ENCODE results near the gene GJA3. TPM values are rescaled to one million over a fixed set of nuclear protein-coding genes. Genes with fewer than 3 reads are reported as not detected.

The GJA3 gene
- total RNA-seq, 1 donor from 2014 or later, result 0.59 TPM

DNA sequence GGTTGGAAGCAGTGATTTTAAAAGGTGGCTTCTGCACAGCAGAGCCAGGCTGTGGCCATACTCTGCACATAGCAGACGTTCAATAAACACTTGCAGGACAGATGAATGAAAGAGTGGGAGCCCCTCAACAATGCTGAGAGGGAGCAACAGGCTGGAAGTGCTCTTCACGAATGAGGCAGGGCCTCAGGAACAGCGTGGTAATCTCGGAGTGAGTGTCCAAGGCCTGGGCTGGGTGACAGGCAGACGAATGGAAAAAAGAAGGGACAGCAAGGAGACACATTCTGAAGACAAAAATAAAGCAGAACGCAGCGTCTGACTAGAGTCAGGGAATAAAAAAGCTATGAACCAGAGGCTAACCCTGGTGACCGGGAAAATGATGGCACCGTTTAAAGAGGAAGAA lies 11.1 kb downstream of the GJA3 start:
- FAIRE-seq, result no peak
- H3K9ac ChIP-seq (ENCODE audit: low read length), result no peak overlapping the region
- H3K79me2 ChIP-seq (ENCODE audit: insufficient read depth, low read length), result no peaks in the 10 kb centered on the region
- peaks cover 75% of the 10 kb centered on the region for H3K27me3 Mint-ChIP-seq (ENCODE audit: low read depth, unreplicated experiment)
- H2AFZ ChIP-seq (ENCODE audit: low read depth, low read length), result no peak overlapping the region
- no peaks in the 10 kb centered on the region for H3K9me3 ChIP-seq (ENCODE audit: insufficient read depth, low read depth, low read length)
- peaks cover 2% of the 10 kb centered on the region for H3K4me1 Mint-ChIP-seq (ENCODE audit: low read depth, unreplicated experiment)
- no peaks in the 10 kb centered on the region for H3K4me1 ChIP-seq (ENCODE audit: insufficient read depth, low read length)
- H3K4me2 ChIP-seq (ENCODE audit: low read length), result no peak overlapping the region
- peaks cover 3% of the 10 kb centered on the region for H3K9me3 Mint-ChIP-seq (ENCODE audit: unreplicated experiment)
- no peak overlapping the region for H3K27ac ChIP-seq (ENCODE audit: low read depth, low read length)
- no peaks in the 10 kb centered on the region for H3K36me3 ChIP-seq (ENCODE audit: insufficient read depth, low read length)
- no peak for DNase-seq (ENCODE audit: low read depth)
- H3K27ac Mint-ChIP-seq (ENCODE audit: unreplicated experiment), result no peak overlapping the region
- no peaks in the 10 kb centered on the region for H3K36me3 Mint-ChIP-seq (ENCODE audit: low read depth, unreplicated experiment)
- no peak overlapping the region for H3K4me3 ChIP-seq (ENCODE audit: insufficient read depth, low read depth, low read length)
- H3K4me3 Mint-ChIP-seq (ENCODE audit: unreplicated experiment), result no peak overlapping the region
- peaks cover 40% of the 10 kb centered on the region for H3K27me3 ChIP-seq (ENCODE audit: insufficient read depth, low read length)
- no peak for TF ChIP-seq EZH2 (IDR thresholded peaks at IDR 0.05; ENCODE audit: insufficient read depth, low read length)
- TF ChIP-seq, protein P1, sequence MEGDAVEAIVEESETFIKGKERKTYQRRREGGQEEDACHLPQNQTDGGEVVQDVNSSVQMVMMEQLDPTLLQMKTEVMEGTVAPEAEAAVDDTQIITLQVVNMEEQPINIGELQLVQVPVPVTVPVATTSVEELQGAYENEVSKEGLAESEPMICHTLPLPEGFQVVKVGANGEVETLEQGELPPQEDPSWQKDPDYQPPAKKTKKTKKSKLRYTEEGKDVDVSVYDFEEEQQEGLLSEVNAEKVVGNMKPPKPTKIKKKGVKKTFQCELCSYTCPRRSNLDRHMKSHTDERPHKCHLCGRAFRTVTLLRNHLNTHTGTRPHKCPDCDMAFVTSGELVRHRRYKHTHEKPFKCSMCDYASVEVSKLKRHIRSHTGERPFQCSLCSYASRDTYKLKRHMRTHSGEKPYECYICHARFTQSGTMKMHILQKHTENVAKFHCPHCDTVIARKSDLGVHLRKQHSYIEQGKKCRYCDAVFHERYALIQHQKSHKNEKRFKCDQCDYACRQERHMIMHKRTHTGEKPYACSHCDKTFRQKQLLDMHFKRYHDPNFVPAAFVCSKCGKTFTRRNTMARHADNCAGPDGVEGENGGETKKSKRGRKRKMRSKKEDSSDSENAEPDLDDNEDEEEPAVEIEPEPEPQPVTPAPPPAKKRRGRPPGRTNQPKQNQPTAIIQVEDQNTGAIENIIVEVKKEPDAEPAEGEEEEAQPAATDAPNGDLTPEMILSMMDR (IDR thresholded peaks at IDR 0.05; ENCODE audit: insufficient read depth, low read depth, low read length), result no peak
- H4K20me1 ChIP-seq (ENCODE audit: insufficient read depth, low read length), result no peaks in the 10 kb centered on the region

GRCh38 chr13:20148501-20149183 lies 12.2 kb downstream of the GJA3 start:
- Mint-ChIP-seq H3K27ac (ENCODE audit: unreplicated experiment) (no peak overlapping the region), H3K27me3 (ENCODE audit: low read depth, unreplicated experiment) (peaks cover 70% of the 10 kb centered on the region), H3K4me3 (ENCODE audit: unreplicated experiment) (no peak overlapping the region), H3K4me1 (ENCODE audit: low read depth, unreplicated experiment) (peaks cover 2% of the 10 kb centered on the region), H3K36me3 (ENCODE audit: low read depth, unreplicated experiment) (no peaks in the 10 kb centered on the region), H3K9me3 (ENCODE audit: unreplicated experiment) (peaks cover 3% of the 10 kb centered on the region)
- no peak overlapping the region for H2AFZ ChIP-seq (ENCODE audit: low read depth, low read length)
- H3K79me2 ChIP-seq (ENCODE audit: insufficient read depth, low read length), result no peaks in the 10 kb centered on the region
- no peak overlapping the region for H3K27ac ChIP-seq (ENCODE audit: low read depth, low read length)
- H3K9me3 ChIP-seq (ENCODE audit: insufficient read depth, low read depth, low read length), result no peaks in the 10 kb centered on the region
- peaks cover 41% of the 10 kb centered on the region for H3K27me3 ChIP-seq (ENCODE audit: insufficient read depth, low read length)
- FAIRE-seq (no peak), DNase-seq (ENCODE audit: low read depth) (no peak)
- H3K9ac ChIP-seq (ENCODE audit: low read length), result no peak overlapping the region
- no peak overlapping the region for H3K4me3 ChIP-seq (ENCODE audit: insufficient read depth, low read depth, low read length)
- H3K4me2 ChIP-seq (ENCODE audit: low read length), result no peak overlapping the region
- H4K20me1 ChIP-seq (ENCODE audit: insufficient read depth, low read length), result no peaks in the 10 kb centered on the region
- H3K4me1 ChIP-seq (ENCODE audit: insufficient read depth, low read length), result no peaks in the 10 kb centered on the region
- no peak for TF ChIP-seq EZH2 (IDR thresholded peaks at IDR 0.05; ENCODE audit: insufficient read depth, low read length)
- TF ChIP-seq, protein P1 (IDR thresholded peaks at IDR 0.05; ENCODE audit: insufficient read depth, low read depth, low read length), result no peak
- H3K36me3 ChIP-seq (ENCODE audit: insufficient read depth, low read length), result no peaks in the 10 kb centered on the region

GRCh38 chr13:20146381-20146780 lies 14.5 kb downstream of the GJA3 start:
- Histone ChIP-seq H3K36me3 (ENCODE audit: insufficient read depth, low read length) (no peaks in the 10 kb centered on the region), H3K27ac (ENCODE audit: low read depth, low read length) (no peak overlapping the region), H3K27me3 (ENCODE audit: insufficient read depth, low read length) (peaks cover 57% of the 10 kb centered on the region), H3K4me1 (ENCODE audit: insufficient read depth, low read length) (no peaks in the 10 kb centered on the region), H3K4me3 (ENCODE audit: insufficient read depth, low read depth, low read length) (no peak overlapping the region), H4K20me1 (ENCODE audit: insufficient read depth, low read length) (no peaks in the 10 kb centered on the region), H3K4me2 (ENCODE audit: low read length) (no peak overlapping the region), H2AFZ (ENCODE audit: low read depth, low read length) (no peak overlapping the region), H3K9me3 (ENCODE audit: insufficient read depth, low read depth, low read length) (peaks cover 3% of the 10 kb centered on the region), H3K79me2 (ENCODE audit: insufficient read depth, low read length) (no peaks in the 10 kb centered on the region), H3K9ac (ENCODE audit: low read length) (no peak overlapping the region)
- H3K4me3 Mint-ChIP-seq (ENCODE audit: unreplicated experiment), result no peak overlapping the region
- no peak overlapping the region for H3K27ac Mint-ChIP-seq (ENCODE audit: unreplicated experiment)
- H3K27me3 Mint-ChIP-seq (ENCODE audit: low read depth, unreplicated experiment), result peaks cover 72% of the 10 kb centered on the region
- no peak for DNase-seq (ENCODE audit: low read depth)
- TF ChIP-seq EZH2 (IDR thresholded peaks at IDR 0.05; ENCODE audit: insufficient read depth, low read length), result no peak
- TF ChIP-seq, protein P1 (IDR thresholded peaks at IDR 0.05; ENCODE audit: insufficient read depth, low read depth, low read length), result no peak
- no peak for FAIRE-seq
- peaks cover 3% of the 10 kb centered on the region for H3K9me3 Mint-ChIP-seq (ENCODE audit: unreplicated experiment)
- peaks cover 2% of the 10 kb centered on the region for H3K4me1 Mint-ChIP-seq (ENCODE audit: low read depth, unreplicated experiment)
- H3K36me3 Mint-ChIP-seq (ENCODE audit: low read depth, unreplicated experiment), result peaks cover 4% of the 10 kb centered on the region

Data from astrocyte (in vitro differentiated cells and primary cell).